CD4-positive, alpha-beta T cell (primary cell): Measurements from ENCODE around the gene MIA. TPM values are rescaled to one million over a fixed set of nuclear protein-coding genes. Genes with fewer than 3 reads are reported as not detected.
A peak's percentile ranks its signal among the peaks of the same experiment; 100 is the strongest.
"Not testable (repeated sequence)": the region's sequence is repeated elsewhere in the genome, so short reads cannot be mapped to it uniquely, and the experiment has no call there.

Experiments used
- ATAC-seq: fragments of 200-7000 bp; cut with Tn5 transposase; one replicate; pipeline ENCODE4 v1.10.0; 2022; ENCODE audit warnings: mild to moderate bottlenecking; ENCODE audit not compliant: poor library complexity
- CTCF ChIA-PET: fragments of 350-600 bp; sonication (Branson Sonifier 250); formaldehyde crosslinking; loops from one replicate; lab custom pipeline; 2021; ENCODE audit warnings: antibody characterized with exemption, inconsistent platforms; lab: Charles Lee
- POLR2A ChIA-PET: fragments of 350-600 bp; sonication (Branson Sonifier 250); formaldehyde crosslinking; loops from one replicate; lab custom pipeline; 2021; ENCODE audit warnings: antibody characterized with exemption, inconsistent platforms; lab: Charles Lee
- DNase-seq, 14 experiments: peaks; one replicate each; pipeline ENCODE4 v3.0.0-alpha.2; 2013 to 2020; ENCODE audit warnings: mixed read lengths in 2 of 14
- H3K27ac ChIP-seq, 2 donors: one replicate each; pipeline versions ENCODE4 v1.5.1 to v1.7.0; 2013; ENCODE audit warnings: low read length in 2 of 2, low read depth in 1 of 2, mild to moderate bottlenecking in 1 of 2
- H3K27me3 ChIP-seq, 2 experiments: 1 replicate in 1 of 2; 2 replicates in 1 of 2; pipeline versions ENCODE4 v1.6.1 to v1.7.0; 2013; ENCODE audit warnings: low read length in 2 of 2, control low read depth in 1 of 2, mild to moderate bottlenecking in 1 of 2, moderate library complexity in 1 of 2; ENCODE audit not compliant: insufficient read depth in 2 of 2, control insufficient read depth in 1 of 2
- H3K36me3 ChIP-seq: one replicate; pipeline ENCODE4 v1.6.1; 2013; ENCODE audit warnings: low read length, control low read depth; ENCODE audit not compliant: insufficient read depth
- H3K4me1 ChIP-seq: one replicate; pipeline ENCODE4 v1.6.1; 2013; ENCODE audit warnings: low read length, control low read depth; ENCODE audit not compliant: insufficient read depth
- H3K4me3 ChIP-seq: one replicate; pipeline ENCODE4 v1.5.1; 2013; ENCODE audit warnings: mild to moderate bottlenecking, low read length, moderate library complexity
- H3K9me3 ChIP-seq, 2 experiments: 1 replicate in 1 of 2; 2 replicates in 1 of 2; pipeline versions ENCODE4 v1.6.1 to v1.7.0; 2013; ENCODE audit warnings: low read length in 2 of 2, mild to moderate bottlenecking in 2 of 2, control low read depth in 1 of 2, moderate library complexity in 1 of 2; ENCODE audit not compliant: control insufficient read depth in 1 of 2, insufficient read depth in 1 of 2
- H3K27ac Mint-ChIP-seq: one replicate; pipeline ENCODE4 v1.8.0; 2020; ENCODE audit warnings: mixed read lengths
- H3K27me3 Mint-ChIP-seq: one replicate; pipeline ENCODE4 v1.8.0; 2021; ENCODE audit warnings: mixed read lengths
- H3K36me3 Mint-ChIP-seq: one replicate; pipeline ENCODE4 v1.8.0; 2021; ENCODE audit warnings: low read depth, mixed read lengths
- H3K4me1 Mint-ChIP-seq: one replicate; pipeline ENCODE4 v1.8.0; 2021; ENCODE audit warnings: low read depth, mixed read lengths
- H3K4me3 Mint-ChIP-seq: one replicate; pipeline ENCODE4 v1.8.0; 2020; ENCODE audit warnings: mild to moderate bottlenecking, mixed read lengths
- H3K9me3 Mint-ChIP-seq: one replicate; pipeline ENCODE4 v1.8.0; 2020; ENCODE audit warnings: mixed read lengths
- intact Hi-C, 2 experiments: fragments of 100-400 bp; cut with DNase I in 1 of 2; cut with micrococcal nuclease in 1 of 2; formaldehyde crosslinking; loops; one replicate each; pipeline versions ENCODE4 v1.15.1 to v1.9.0; 2023 to 2025; cut with DNase I, micrococcal nuclease
- total RNA-seq, 174 experiments: library from RNA in 2 of 174; stranded (reverse) in 2 of 174; gene quantifications; one replicate each; pipeline ENCODE4 v1.2.3 and lab custom pipeline; 2021 to 2026
- TF ChIP-seq, protein P1 (sequence below): fragments of 200-600 bp; IDR thresholded peaks from one replicate; pipeline ENCODE4 v1.8.0; 2022; ENCODE audit warnings: antibody characterized with exemption, mild to moderate bottlenecking

MIA gene
- total RNA-seq, 2 experiments from 2014 or later: not detected

DNA sequence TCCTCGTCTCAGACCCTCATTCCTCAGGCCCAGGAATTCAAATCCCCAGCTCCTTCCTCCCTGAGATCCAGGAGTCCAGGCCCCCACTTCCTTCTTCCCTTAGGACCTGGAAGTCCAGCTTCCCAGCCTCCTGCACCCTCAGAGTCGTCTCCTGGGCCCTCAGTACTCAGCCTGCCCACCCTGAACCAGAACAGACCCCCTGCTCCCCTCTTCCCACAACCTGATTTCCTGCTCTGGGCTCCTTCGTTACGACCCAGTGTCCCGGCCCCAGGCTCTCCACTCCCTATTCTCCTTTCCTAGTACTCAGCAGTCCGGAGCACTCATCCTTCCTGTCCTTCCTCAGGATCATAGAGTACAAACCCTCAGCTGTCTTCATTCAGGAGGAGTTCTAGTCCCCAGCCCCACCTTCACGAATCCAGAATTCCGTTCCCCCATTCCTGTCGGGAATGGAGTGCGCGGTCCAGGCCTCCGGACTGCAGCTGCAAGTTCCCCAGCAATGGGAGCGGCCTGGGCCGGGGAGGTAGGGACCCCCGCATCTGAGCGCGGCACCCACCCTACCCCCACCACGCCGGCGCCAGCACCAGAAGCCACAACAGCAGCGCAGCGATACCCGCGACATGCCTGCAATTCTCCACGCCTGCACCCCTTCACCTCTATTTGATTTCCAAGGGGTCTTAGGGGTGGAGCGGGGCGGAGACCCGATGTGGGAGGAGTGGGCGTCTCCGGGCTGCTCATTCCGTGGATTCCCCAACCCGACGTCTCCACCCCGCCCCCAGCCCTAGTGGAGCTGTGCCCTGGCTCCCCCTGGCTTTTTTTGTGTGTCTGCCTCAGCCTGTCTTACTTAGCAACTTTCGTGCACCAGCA, 36.4 kb downstream of the MIA start:
- TF ChIP-seq, protein P1, sequence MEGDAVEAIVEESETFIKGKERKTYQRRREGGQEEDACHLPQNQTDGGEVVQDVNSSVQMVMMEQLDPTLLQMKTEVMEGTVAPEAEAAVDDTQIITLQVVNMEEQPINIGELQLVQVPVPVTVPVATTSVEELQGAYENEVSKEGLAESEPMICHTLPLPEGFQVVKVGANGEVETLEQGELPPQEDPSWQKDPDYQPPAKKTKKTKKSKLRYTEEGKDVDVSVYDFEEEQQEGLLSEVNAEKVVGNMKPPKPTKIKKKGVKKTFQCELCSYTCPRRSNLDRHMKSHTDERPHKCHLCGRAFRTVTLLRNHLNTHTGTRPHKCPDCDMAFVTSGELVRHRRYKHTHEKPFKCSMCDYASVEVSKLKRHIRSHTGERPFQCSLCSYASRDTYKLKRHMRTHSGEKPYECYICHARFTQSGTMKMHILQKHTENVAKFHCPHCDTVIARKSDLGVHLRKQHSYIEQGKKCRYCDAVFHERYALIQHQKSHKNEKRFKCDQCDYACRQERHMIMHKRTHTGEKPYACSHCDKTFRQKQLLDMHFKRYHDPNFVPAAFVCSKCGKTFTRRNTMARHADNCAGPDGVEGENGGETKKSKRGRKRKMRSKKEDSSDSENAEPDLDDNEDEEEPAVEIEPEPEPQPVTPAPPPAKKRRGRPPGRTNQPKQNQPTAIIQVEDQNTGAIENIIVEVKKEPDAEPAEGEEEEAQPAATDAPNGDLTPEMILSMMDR: no peak
- H3K36me3 Mint-ChIP-seq: peaks cover 41% of the 10 kb centered on the region
- Histone ChIP-seq H3K27me3 (no peaks in the 10 kb centered on the region), H3K4me3 (peak overlapping the region; percentile 59), H3K36me3 (peaks cover 33% of the 10 kb centered on the region), H3K4me1 (peaks cover 57% of the 10 kb centered on the region), H3K9me3 (no peaks in the 10 kb centered on the region), H3K27ac (no peak overlapping the region)
- DNase-seq (peak in 7 of 14 experiments; percentile 41 to 70 (median 49)), ATAC-seq (peak; percentile 41)
- H3K9me3 Mint-ChIP-seq: no peaks in the 10 kb centered on the region
- intact Hi-C loops: loop anchor here in 1 of 2 experiments (5.0 kb wide), 1 partner anchor 321 kb away; no protein-coding TSS in a partner anchor
- ChIA-PET CTCF (interaction anchor here (0.5 to 1.4 kb wide), 2 partner anchors 37 to 149 kb away, joined by 3 to 5 read pairs; no protein-coding TSS in a partner anchor), POLR2A (interaction anchor here (1.0 to 2.2 kb wide), 7 partner anchors 10 to 158 kb away, joined by 3 to 12 read pairs (median 4); partner anchors contain the start of genes ACTMAP, EGLN2, RAB4B and SNRPA)
- peaks cover 45% of the 10 kb centered on the region for H3K4me1 Mint-ChIP-seq
- H3K27me3 Mint-ChIP-seq: no peaks in the 10 kb centered on the region
- peak overlapping the region; percentile 90 for H3K27ac Mint-ChIP-seq
- peak overlapping the region; percentile 95 for H3K4me3 Mint-ChIP-seq

DNA sequence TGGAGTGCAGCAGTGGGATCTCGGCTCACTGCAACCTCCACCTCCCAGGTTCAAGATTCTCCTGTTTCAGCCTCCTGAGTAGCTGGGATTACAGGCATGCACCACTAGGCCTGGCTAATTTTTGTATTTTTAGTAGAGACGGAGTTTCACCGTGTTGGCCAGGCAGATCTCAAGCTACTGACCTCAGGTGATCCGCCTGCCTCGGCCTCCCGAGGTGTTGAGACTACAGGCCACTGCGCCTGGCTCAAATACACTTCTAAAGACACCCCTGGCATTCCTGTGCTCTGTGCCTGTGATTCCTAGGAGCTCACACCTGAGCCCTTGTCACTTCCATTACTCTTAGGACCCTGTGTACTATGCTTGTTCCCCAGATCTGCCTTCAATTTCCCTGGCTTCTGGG, 37.2 kb downstream of the MIA start:
- H3K4me1 ChIP-seq: peaks cover 49% of the 10 kb centered on the region
- POLR2A ChIA-PET: interaction anchor here (1.2 to 2.2 kb wide), 5 partner anchors 11 to 62 kb away, joined by 4 to 12 read pairs (median 6); partner anchors contain the start of genes ACTMAP, EGLN2, RAB4B and SNRPA
- Mint-ChIP-seq H3K27ac (peak overlapping the region; percentile 90), H3K4me3 (peak overlapping the region; percentile 95), H3K36me3 (peaks cover 33% of the 10 kb centered on the region), H3K4me1 (peaks cover 38% of the 10 kb centered on the region)
- intact Hi-C loops: loop anchor here in 1 of 2 experiments (5.0 kb wide), 1 partner anchor 320 kb away; no protein-coding TSS in a partner anchor
- not testable (repeated sequence) for H3K27ac ChIP-seq, H3K9me3 Mint-ChIP-seq, H3K27me3 ChIP-seq, ATAC-seq, DNase-seq, H3K27me3 Mint-ChIP-seq, H3K9me3 ChIP-seq, H3K4me3 ChIP-seq
- CTCF ChIA-PET: interaction anchor here (0.5 to 1.4 kb wide), 2 partner anchors 36 to 150 kb away, joined by 3 to 5 read pairs; no protein-coding TSS in a partner anchor
- H3K36me3 ChIP-seq: peaks cover 25% of the 10 kb centered on the region

DNA sequence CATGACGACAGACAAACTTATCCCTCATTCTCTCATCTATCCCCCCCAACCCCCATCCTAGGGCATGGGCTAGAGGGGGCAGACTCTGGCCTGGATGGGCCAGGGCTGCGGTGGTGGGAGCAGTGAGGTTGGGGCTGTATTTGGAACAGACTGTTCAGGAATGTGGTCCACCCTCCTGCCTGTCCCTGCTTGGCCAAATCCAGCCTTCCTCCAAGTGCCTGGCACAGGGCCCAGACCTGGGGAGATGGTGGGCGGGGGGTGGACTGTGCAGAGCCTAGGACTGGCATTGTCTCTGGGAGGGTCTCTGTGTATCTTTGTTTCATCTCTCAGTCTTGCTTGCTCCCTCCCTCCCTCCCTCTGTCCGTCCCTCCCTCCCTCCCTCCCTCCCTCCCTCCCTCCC, 37.9 kb downstream of the MIA start:
- peaks cover 39% of the 10 kb centered on the region for H3K4me1 Mint-ChIP-seq
- Histone ChIP-seq H3K4me1 (peaks cover 49% of the 10 kb centered on the region), H3K36me3 (peaks cover 19% of the 10 kb centered on the region), H3K27me3 (no peaks in the 10 kb centered on the region), H3K4me3 (no peak overlapping the region), H3K9me3 (no peaks in the 10 kb centered on the region), H3K27ac (no peak overlapping the region)
- H3K4me3 Mint-ChIP-seq: peak overlapping the region; percentile 95
- POLR2A ChIA-PET: interaction anchor here (1.2 kb wide), 1 partner anchor 42 kb away, joined by 4 read pairs; no protein-coding TSS in a partner anchor
- DNase-seq (no peak), ATAC-seq (no peak)
- H3K36me3 Mint-ChIP-seq: peaks cover 28% of the 10 kb centered on the region
- CTCF ChIA-PET: no interaction called here
- TF ChIP-seq, protein P1: no peak
- H3K9me3 Mint-ChIP-seq: no peaks in the 10 kb centered on the region
- H3K27me3 Mint-ChIP-seq: no peaks in the 10 kb centered on the region
- intact Hi-C loops: loop anchor here in 1 of 2 experiments (5.0 kb wide), 1 partner anchor 319 kb away; no protein-coding TSS in a partner anchor
- H3K27ac Mint-ChIP-seq: peak overlapping the region; percentile 90
